GM12878 (cell line): ENCODE measurements around the gene VPS26A. TPM values are rescaled to one million over a fixed set of nuclear protein-coding genes. Genes with fewer than 3 reads are reported as not detected.

Experiments
- ATAC-seq: fragments of 200-7000 bp; cut with Tn5 transposase; 3 replicates; pipeline ENCODE4 v1.9.1; 2020; ENCODE audit warnings: mild to moderate bottlenecking, moderate library complexity
- BruUV-seq: library from RNA; stranded (reverse); fragments of 400-500 nt; replicated peaks from 2 replicates; lab custom pipeline; 2021; lab: Mats Ljungman, UMichigan
- CTCF ChIA-PET: fragments of 300-600 bp; sonication (Branson Sonifier 250); formaldehyde crosslinking; extraction: SDS; loops from one replicate; lab custom pipeline; 2021; ENCODE audit warnings: inconsistent platforms; lab: Yijun Ruan, JAX
- POLR2A ChIA-PET: fragments of 350-600 bp; formaldehyde crosslinking; extraction: SDS; loops from one replicate; lab custom pipeline; 2021; ENCODE audit warnings: inconsistent platforms; lab: Charles Lee
- RAD21 ChIA-PET: fragments of 300-600 bp; sonication (Branson Sonifier 250); formaldehyde crosslinking; loops from one replicate; lab custom pipeline; 2023; ENCODE audit warnings: antibody characterized with exemption; ENCODE audit not compliant: unreplicated experiment; lab: Charles Lee
- SMC1A ChIA-PET: fragments of 300-600 bp; sonication (Branson Sonifier 250); formaldehyde crosslinking; loops from one replicate; lab custom pipeline; 2023; ENCODE audit not compliant: unreplicated experiment, uncharacterized antibody; lab: Charles Lee
- DNase-seq: peaks from one replicate; pipeline ENCODE4 v3.0.0-alpha.2; 2011; ENCODE audit warnings: low read depth, low spot score
- FAIRE-seq: peaks from 3 replicates; lab custom pipeline; 2011; peaks lifted over from hg19 to GRCh38; lab: Jason Lieb, UNC
- H2AFZ ChIP-seq: 2 replicates; pipeline ENCODE4 v1.6.0; 2011; ENCODE audit warnings: low read depth, low read length, control low read depth; ENCODE audit not compliant: control insufficient read depth
- H3K27ac ChIP-seq: 2 replicates; pipeline ENCODE4 v1.5.1; 2011; ENCODE audit warnings: control low read depth; ENCODE audit not compliant: control insufficient read depth, insufficient read depth
- H3K27me3 ChIP-seq, 2 experiments: replicated peaks in 1 of 2; 2 replicates each; pipeline versions ENCODE4 v1.6.0 to v1.6.1; 2011; ENCODE audit warnings: low read length in 1 of 2; ENCODE audit not compliant: control insufficient read depth in 2 of 2, insufficient read depth in 2 of 2
- H3K36me3 ChIP-seq, 2 experiments: 2 replicates each; pipeline ENCODE4 v1.5.1; 2011; ENCODE audit warnings: low read length in 1 of 2; ENCODE audit not compliant: control insufficient read depth in 2 of 2, insufficient read depth in 2 of 2
- H3K4me1 ChIP-seq: 2 replicates; pipeline ENCODE4 v1.6.1; 2011; ENCODE audit warnings: mild to moderate bottlenecking, low read length, moderate library complexity, mixed read lengths; ENCODE audit not compliant: control insufficient read depth, insufficient read depth
- H3K4me2 ChIP-seq: 2 replicates; pipeline ENCODE4 v1.6.0; 2011; ENCODE audit warnings: control low read depth; ENCODE audit not compliant: control insufficient read depth, insufficient read depth
- H3K4me3 ChIP-seq: fragments of 200-600 bp; sonication (generic); 2 replicates; pipeline ENCODE4 v1.5.1; 2016
- H3K79me2 ChIP-seq: 2 replicates; pipeline ENCODE4 v1.6.0; 2011; ENCODE audit warnings: low read length; ENCODE audit not compliant: control insufficient read depth, insufficient read depth
- H3K9ac ChIP-seq: 2 replicates; pipeline ENCODE4 v1.8.0; 2011; ENCODE audit warnings: low read length, control low read depth, mixed read lengths; ENCODE audit not compliant: control insufficient read depth, insufficient read depth
- H3K9me3 ChIP-seq: replicated peaks from 3 replicates; pipeline ENCODE4 v1.5.1; 2011; ENCODE audit warnings: mild to moderate bottlenecking, low read length; ENCODE audit not compliant: control insufficient read depth, insufficient read depth
- H4K20me1 ChIP-seq: 2 replicates; pipeline ENCODE4 v1.6.0; 2011; ENCODE audit not compliant: control insufficient read depth, insufficient read depth
- BACH1 ChIP-seq: fragments of 450-650 bp; IDR thresholded peaks from 2 replicates; pipeline ENCODE4 v1.6.1; 2017; ENCODE audit warnings: mild to moderate bottlenecking, borderline replicate concordance
- BHLHE40 ChIP-seq, 2 experiments: fragments of 450-650 bp in 1 of 2; IDR thresholded peaks; 2 replicates each; pipeline ENCODE4 v1.6.1; 2011 to 2017; ENCODE audit warnings: low read depth in 2 of 2, borderline replicate concordance in 1 of 2, improper control_type of control experiment in 1 of 2, low read length in 1 of 2, mild to moderate bottlenecking in 1 of 2
- DPF2 ChIP-seq: fragments of 450-650 bp; IDR thresholded peaks from 2 replicates; pipeline ENCODE4 v1.6.1; 2017; ENCODE audit warnings: mild to moderate bottlenecking
- EZH2 ChIP-seq: IDR thresholded peaks from 2 replicates; pipeline ENCODE4 v1.6.1; 2012; ENCODE audit warnings: low read depth, mild to moderate bottlenecking, control low read depth, inconsistent platforms, low read length, borderline replicate concordance; ENCODE audit not compliant: control insufficient read depth
- MEF2B ChIP-seq: fragments of 450-650 bp; IDR thresholded peaks from 2 replicates; pipeline ENCODE4 v1.6.1; 2018; ENCODE audit warnings: mild to moderate bottlenecking, moderate library complexity; ENCODE audit not compliant: partially characterized antibody, poor library complexity, severe bottlenecking
- SRF ChIP-seq, 2 experiments: IDR thresholded peaks; 2 replicates each; pipeline ENCODE4 v1.6.1; 2011; ENCODE audit warnings: low read depth in 2 of 2, low read length in 2 of 2, mild to moderate bottlenecking in 1 of 2, moderate library complexity in 1 of 2
- ZNF384 ChIP-seq: IDR thresholded peaks from 2 replicates; pipeline ENCODE4 v1.6.1; 2012; ENCODE audit warnings: low read depth, mild to moderate bottlenecking, low read length, improper control_type of control experiment, borderline replicate concordance
- WGBS: methylation state at CpG from one replicate; pipeline ENCODE4 v1.1.6; 2016; ENCODE audit warnings: low lambda C conversion rate; ENCODE audit not compliant: insufficient replicate concordance, insufficient coverage; ENCODE audit errors: missing lambda C conversion rate; 5-methylcytosine and 5-hydroxymethylcytosine counted together
- in situ Hi-C: fragments of 300-500 bp; cut with MboI; formaldehyde crosslinking; loops from 9 replicates; pipeline ENCODE4 v1.14.3; 2018; ENCODE audit warnings: mixed read lengths
- intact Hi-C: fragments of 100-400 bp; cut with micrococcal nuclease; formaldehyde crosslinking; loops from one replicate; pipeline ENCODE4 v1.14.2; 2022; ENCODE audit not compliant: unreplicated experiment
- polyA plus RNA-seq, 11 experiments: library from polyadenylated mRNA; depleted of rRNA in 4 of 11; unstranded in 6 of 11; stranded (reverse) in 5 of 11; fragments of >200 nt; fragmentation: Nextera tagmentation in 4 of 11; fragmentation: Illumina TruSeq in 1 of 11; extraction: Ambion mirVana in 4 of 11; extraction: Trizol in 1 of 11; gene quantifications; 1 replicate in 1 of 11; 2 replicates in 10 of 11; pipeline versions ENCODE4 v1.2.1 to v1.2.3, GENCODE V29; 2011 to 2016; ENCODE audit warnings: inconsistent platforms in 2 of 11, missing spikeins in 2 of 11, low read depth in 1 of 11
- total RNA-seq, 4 experiments: library from RNA; depleted of rRNA in 3 of 4; stranded (reverse); fragments of >200 nt in 3 of 4; fragmentation: Illumina TruSeq in 1 of 4; extraction: Trizol in 1 of 4; gene quantifications; 2 replicates each; pipeline versions ENCODE4 v1.2.1 to v1.2.3, GENCODE V29; 2013 to 2021

The VPS26A gene
- total and polyA plus RNA-seq, 10 of the 15 experiments (the other 5 are each of a cell fraction or from before 2014, with no cell fraction given): 16.8 to 72.3 (median 26.8) TPM

- TF ChIP-seq SRF (IDR thresholded peaks at IDR 0.05; ENCODE audit: low read depth in 2 of 2, low read length in 2 of 2) (no peak), DPF2 (no peak), BHLHE40 (IDR thresholded peaks at IDR 0.05; ENCODE audit: borderline replicate concordance in 1 of 2, low read depth in 2 of 2, low read length in 1 of 2) (no peak), EZH2 (no peak), BACH1 (0 out of 2 replicates have a peak, but pooled peaks have one; percentile 13)
- TF ChIP-seq, all 136 proteins: peak for 5
These were observed 23.7 kb upstream of the VPS26A start (continued) for GRCh38 chr10:69100136-69100872.

- peak; percentile 38 for FAIRE-seq
- no peaks in the 10 kb centered on the region for H3K9me3 ChIP-seq
- H3K4me1 ChIP-seq: peaks cover 14% of the 10 kb centered on the region
- ChIA-PET POLR2A (interaction anchor here (1.2 to 1.6 kb wide), 3 partner anchors 15 to 35 kb away, joined by 3 to 11 read pairs (median 4); no protein-coding TSS in a partner anchor), SMC1A (interaction anchor here (1.1 to 6.8 kb wide), 7 partner anchors 13 to 146 kb away, joined by 3 to 57 read pairs (median 4); partner anchors contain the start of gene SRGN), RAD21 (interaction anchor here (0.6 to 2.3 kb wide), 5 partner anchors 14 to 96 kb away, joined by 3 to 8 read pairs (median 3); no protein-coding TSS in a partner anchor), CTCF (interaction anchor here (1.4 to 2.1 kb wide), 4 partner anchors 9 to 23 kb away, joined by 3 to 8 read pairs (median 5); no protein-coding TSS in a partner anchor)
- no peaks in the 10 kb centered on the region for H3K27me3 ChIP-seq
- peaks cover 16% of the 10 kb centered on the region for H4K20me1 ChIP-seq
- H2AFZ ChIP-seq: no peak overlapping the region
- WGBS: 31% methylated on average over 6 of the region's 6 CpGs
- DNase-seq: no peak
- peak overlapping the region; percentile 35 for H3K4me2 ChIP-seq
- H3K4me3 ChIP-seq: no peak overlapping the region
- H3K79me2 ChIP-seq: peaks cover 52% of the 10 kb centered on the region
- peak; percentile 7 for ATAC-seq
- in situ Hi-C loops (no loop called here), intact Hi-C loops (no loop called here)
- H3K9ac ChIP-seq: no peak overlapping the region
- BruUV-seq: no TSS peak
- peaks cover 19 to 64% of the 10 kb centered on the region in 2 experiments for H3K36me3 ChIP-seq
- TF ChIP-seq MEF2B (no peak), ZNF384 (peak; percentile 18; the same call in 1 of the 2 replicates)
- no peak overlapping the region for H3K27ac ChIP-seq
These were observed 22.4 kb upstream of the VPS26A start for GRCh38 chr10:69101451-69102095.
